Spleen (tissue), 7 donors: Measurements from ENCODE around the gene SAT2.

Source experiments
- POLR2AphosphoS5 ChIP-seq, 3 donors: sonication (generic); formaldehyde crosslinking; IDR thresholded peaks; one replicate each; pipeline ENCODE4 v1.5.1; 2017; ENCODE audit warnings: antibody characterized with exemption in 3 of 3
- TF ChIP-seq, protein P1 (sequence below), 11 experiments: fragments of 200-600 bp in 7 of 11; fragments of 450-650 bp in 4 of 11; sonication (generic) in 4 of 11; IDR thresholded peaks in 8 of 11; conservative IDR thresholded peaks in 3 of 11; 1 replicate in 7 of 11; 2 replicates in 4 of 11; pipeline versions ENCODE4 v1.4.0 to v1.8.0; 2016 to 2021; ENCODE audit warnings: antibody characterized with exemption in 11 of 11, inconsistent platforms in 4 of 11, mild to moderate bottlenecking in 1 of 11
- donor health status: DM: no; HTN: no; CAD: no; lungs with moderate emphysema.
- donor health status: DM: no; HTN: no; CAD: no.
- donor health status: DM: no; HTN: no; CAD: no.

DNA sequence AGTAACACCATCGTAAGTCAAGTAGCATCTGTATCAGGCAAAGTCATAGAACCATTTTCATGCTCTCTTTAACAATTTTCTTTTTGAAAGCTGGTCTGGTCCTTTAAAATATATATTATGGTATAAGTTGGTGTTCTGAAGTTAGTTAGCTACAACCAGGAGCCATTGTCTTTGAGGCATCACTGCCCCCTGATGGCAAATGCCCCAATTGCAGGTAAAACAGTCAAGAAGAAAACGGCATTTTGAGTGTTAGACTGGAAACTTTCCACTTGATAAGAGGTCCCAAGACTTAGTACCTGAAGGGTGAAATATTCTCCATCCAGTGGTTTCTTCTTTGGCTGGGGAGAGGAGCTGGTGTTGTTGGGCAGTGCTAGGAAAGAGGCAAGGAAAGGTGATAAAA lies 45.6 kb upstream of the SAT2 start:
- TF ChIP-seq, protein P1, sequence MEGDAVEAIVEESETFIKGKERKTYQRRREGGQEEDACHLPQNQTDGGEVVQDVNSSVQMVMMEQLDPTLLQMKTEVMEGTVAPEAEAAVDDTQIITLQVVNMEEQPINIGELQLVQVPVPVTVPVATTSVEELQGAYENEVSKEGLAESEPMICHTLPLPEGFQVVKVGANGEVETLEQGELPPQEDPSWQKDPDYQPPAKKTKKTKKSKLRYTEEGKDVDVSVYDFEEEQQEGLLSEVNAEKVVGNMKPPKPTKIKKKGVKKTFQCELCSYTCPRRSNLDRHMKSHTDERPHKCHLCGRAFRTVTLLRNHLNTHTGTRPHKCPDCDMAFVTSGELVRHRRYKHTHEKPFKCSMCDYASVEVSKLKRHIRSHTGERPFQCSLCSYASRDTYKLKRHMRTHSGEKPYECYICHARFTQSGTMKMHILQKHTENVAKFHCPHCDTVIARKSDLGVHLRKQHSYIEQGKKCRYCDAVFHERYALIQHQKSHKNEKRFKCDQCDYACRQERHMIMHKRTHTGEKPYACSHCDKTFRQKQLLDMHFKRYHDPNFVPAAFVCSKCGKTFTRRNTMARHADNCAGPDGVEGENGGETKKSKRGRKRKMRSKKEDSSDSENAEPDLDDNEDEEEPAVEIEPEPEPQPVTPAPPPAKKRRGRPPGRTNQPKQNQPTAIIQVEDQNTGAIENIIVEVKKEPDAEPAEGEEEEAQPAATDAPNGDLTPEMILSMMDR (IDR thresholded peaks at IDR 0.05 in 8 of 11, conservative IDR thresholded peaks at IDR 0.05 in 3 of 11), result peak in 8 of 11 experiments; percentile 20 to 53 (median 36)
- TF ChIP-seq POLR2AphosphoS5 (IDR thresholded peaks at IDR 0.05), result no peak
